Stimulated activated CD4-positive, alpha-beta T cell treated with anti-CD3 and anti-CD28 coated beads, Interleukin-12 subunit alpha, Interleukin-12 subunit beta, amount 100 ng/mL, for 4 hours (primary cell): ENCODE results near the gene NFIB.

Source experiments
- DNase-seq: peaks from one replicate; pipeline ENCODE4 v3.0.0-alpha.2; 2020

The NFIB gene

DNA sequence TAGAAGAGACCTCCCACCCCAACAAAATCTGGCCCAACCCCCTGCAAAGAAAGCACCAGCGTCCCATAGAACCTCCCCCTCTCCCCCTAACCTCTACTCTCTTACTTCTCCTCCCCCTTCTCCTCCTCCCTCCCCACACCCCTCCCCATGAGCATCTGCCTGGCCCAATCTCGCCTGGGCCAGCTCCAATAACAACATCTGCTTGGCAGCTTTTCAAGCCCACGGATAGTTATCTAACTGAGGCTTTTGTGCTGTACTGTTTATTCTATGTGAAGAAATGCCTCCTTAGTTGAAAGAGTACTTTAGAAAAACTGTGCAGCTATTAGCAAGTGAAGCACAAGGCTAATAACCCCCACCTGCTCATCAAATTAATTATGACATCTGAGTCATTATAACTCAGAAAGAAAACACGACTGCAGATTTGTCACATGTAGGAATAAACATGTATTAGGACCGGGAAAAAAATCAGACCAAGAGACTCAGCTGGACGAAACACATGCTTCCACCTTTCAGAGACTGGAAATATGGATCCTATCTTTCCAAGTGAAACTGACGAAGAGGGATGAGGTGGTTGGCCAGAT is 42.8 kb downstream of the NFIB start:
- DNase-seq, result no peak

GRCh38 chr9:14270358-14271092 is 43.4 kb downstream of the NFIB start:
- DNase-seq, result no peak

DNA sequence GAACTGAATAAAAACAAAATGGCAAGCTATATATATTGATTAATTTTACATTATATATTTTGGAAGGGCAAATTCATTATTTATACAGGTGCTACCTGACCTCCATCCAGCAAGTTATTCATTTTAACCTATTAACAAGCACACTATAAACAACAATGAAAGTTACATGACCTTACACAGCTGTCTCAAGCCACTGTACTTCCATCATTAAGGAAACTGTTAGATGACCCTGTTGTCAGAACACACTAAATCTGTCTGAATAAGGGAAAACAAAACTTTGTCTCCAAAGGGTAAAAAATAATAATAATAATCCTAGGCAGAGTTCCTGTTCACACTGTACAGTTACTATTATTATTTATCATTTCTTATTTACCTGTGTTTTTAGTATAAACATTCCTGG is 44.0 kb downstream of the NFIB start:
- DNase-seq, result no peak

GRCh38 chr9:14263707-14264483 is 50.0 kb downstream of the NFIB start:
- no peak for DNase-seq

- no peak for DNase-seq
These were observed 51.1 kb downstream of the NFIB start for GRCh38 chr9:14262827-14263226.

DNA sequence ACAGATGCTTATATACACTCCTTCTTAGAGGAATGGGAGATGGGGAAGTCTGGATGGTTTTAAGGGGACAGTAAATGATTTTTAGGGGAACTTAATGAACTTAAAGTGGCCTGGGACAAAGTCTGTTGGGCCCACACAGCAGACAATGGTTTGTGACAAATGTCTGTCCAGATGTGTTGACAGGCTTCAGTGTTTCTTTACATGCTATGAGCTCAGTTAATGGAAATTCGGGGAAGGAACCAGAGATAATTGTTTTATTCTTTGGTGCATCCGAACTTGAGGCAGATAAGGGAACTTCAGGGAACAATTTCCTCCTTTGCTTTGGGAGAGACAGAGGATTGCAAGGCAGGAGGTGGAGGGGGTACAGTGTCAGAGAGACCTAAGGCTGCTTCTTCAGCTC is 52.3 kb downstream of the NFIB start:
- no peak for DNase-seq

- no peak for DNase-seq
These were observed 53.8 kb downstream of the NFIB start for GRCh38 chr9:14260101-14260500.

DNA sequence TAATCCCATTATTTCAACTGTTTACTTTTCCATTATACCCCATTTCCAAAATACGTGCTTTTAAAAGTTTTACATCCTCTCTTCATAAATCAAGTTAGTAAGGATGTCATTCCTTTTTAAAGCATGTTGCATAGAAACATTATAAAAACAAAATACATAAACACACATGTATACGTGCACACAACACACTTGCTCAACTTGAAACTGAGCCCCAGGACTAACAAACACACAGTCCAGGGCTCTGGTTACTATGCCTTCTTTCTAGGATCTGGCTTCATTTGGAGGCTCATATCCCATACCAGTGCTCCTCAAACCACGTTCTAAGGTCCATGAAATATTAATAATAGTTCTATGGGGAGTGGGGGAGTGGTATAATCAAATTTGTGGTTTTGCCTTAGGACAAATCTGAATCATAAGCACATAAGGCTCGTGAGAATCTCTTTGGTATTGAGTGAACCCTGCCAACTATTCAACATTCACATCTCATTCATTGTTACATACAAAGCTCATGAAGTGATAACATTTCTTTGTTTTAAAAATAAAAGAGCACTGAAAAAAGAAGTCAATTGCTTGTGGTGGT is 55.2 kb downstream of the NFIB start:
- DNase-seq, result no peak

DNA sequence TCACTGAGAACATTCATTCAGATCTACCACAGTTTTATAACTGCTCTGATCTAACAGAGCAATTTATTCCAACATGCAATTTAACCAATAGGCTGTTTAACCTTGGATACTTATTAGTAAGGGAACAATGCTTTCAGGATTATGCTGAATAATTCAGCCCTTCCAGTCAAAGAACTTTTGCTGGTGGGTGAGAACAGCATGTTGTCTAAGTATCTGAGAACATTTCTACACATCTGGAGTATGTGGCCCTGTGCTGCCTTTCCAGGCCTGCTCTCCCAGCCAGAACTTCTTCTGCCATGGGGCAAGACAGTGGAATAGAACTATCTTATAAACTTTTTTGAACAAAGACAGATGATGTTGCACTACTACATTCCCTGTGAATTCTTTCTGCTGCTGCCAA is 55.8 kb downstream of the NFIB start:
- no peak for DNase-seq

GRCh38 chr9:14256588-14256987 is 57.4 kb downstream of the NFIB start:
- no peak for DNase-seq

DNA sequence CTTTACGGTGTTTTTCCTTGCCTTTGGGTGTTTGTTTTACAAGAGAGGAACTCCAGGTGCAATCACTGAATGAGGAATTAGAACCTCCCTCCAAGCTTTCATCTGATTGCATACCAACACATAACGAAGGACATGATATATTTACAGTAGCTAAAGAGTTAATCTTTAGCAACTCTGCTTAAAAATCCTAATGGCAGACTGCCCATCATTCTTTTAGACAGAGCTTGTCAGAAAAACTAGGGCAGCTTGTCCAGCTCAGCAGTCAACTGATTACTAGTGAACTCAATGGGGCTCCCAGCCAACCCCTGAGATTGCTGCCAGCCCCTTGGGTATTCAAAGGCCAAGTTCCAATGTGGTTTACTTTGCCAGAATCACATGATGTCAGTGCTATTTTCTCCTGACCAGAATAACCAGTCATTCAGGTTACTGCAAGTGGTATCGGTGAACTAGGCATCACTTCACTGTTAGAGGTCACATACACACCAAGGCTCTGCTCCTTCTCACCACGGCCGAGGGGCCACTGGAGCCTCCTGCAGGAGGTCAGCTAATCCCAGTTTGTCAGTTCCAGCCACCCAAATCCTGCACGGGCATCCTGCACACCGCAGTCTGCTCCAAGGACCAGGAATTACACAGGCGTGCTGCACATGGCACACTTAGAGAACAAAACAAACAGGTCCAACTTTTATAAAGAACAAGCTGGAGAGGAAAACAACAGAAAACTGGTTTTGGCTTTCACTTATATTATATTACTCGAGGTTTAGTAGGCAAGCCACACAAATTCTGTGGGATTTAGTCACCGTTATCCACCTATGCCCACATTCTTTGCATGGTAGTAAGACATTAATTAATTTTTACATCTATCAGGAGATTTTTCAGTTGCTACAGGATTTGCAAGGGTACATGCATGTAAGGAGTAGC is 62.5 kb downstream of the NFIB start:
- no peak for DNase-seq

DNA sequence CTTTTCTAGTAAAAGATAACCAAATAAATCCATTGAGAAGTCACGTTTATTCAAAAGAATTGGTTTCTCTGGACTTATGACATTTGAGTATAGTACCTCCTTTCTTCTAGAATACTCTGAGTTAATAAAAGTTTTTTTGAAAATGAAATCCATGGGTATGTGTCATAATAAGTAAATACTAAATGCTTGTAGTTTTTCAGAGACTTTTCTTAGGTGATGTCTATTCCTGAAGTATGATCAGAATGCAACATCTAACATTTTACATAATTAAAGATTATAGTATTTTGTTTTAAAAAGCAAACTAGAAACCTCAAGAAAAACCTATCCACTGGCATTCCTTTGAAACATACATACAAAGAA is 63.2 kb downstream of the NFIB start:
- DNase-seq, result no peak

DNA sequence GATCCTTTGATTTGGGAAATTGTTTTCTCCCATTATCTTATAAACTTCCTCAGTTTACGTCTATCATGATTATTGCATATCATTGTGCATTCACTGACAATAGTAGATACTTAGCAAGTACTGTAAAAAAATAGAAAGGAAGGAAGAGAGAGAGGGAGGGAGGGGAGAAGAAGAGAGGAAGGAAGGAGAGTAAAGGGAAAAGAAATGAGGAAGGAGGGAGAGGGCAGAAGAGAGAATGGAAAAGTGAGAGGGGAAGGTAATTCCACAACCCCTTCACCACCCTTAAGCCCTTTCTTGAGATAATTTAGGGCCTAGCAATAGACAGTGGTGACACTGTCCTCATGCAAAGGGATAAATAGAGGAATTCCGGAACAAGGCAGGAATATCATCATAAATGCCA is 64.4 kb downstream of the NFIB start:
- DNase-seq, result no peak

DNA sequence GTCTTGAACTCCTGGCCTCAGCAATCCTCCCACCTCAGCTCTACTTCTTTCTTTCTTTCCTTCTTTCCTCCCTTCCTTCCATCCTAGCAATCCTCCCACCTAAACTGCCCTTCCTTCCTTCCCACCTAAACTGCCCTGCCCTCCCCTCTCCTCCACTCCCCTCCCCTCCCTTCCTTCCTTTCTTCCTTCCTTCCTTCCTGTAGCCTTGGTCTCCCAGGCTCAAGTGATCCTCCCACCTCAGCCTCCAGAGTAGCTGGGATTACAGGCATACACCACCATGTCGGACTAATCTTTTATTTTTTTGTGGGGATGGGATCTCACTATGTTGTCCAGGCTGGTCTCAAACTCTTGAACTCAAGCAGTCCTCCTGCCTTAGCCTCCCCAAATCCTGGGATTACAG is 65.8 kb downstream of the NFIB start:
- no peak for DNase-seq

- no peak for DNase-seq
These were observed 66.4 kb downstream of the NFIB start for GRCh38 chr9:14247577-14247976.

DNA sequence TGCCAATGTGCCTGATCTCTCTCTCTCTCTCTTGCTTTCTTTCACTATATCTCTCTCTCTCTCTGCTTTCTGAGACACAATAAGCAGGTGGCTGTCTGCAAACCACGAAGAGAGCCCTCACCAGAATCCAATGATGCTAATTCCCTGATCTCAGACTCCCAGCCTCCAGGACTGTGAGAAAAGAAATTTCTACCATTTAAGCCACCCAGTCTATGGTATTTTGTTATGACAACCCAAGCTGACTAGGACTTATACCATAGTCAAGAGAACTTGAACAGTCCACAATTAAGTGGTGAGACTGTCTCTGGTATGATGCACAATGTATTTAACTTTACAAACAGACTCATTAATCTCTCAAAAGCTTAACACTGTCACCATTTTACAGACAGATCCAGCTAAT is 67.0 kb downstream of the NFIB start:
- DNase-seq, result no peak

DNA sequence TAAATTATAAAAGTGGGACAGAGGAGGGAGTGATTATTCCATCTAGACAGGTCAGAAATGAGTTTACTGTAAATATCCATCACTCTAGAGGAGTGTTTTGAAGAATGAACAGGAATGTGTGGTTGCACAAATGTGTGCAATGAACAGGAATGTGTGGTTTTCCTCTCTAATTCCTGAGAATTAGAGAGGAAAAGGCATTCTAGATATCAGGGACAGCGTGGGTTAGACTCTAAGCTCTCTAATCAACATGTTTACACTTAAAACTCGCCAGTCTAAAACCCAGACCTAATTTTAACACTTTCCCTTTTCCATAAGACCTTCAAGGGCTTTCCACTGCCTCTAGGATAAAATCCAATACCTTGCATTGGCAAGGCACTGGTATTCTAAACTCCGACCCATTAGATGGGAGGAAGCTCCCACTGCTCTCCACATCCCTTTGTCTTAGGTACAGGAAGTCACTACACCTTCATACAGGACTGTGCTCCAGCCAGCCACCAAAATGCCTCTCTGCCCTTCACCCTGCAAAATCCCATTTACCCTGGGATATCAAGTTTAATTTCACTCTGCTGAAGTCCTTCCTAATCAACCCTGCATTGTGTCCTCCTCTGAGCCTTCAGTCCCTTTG is 67.9 kb downstream of the NFIB start:
- DNase-seq, result no peak

DNA sequence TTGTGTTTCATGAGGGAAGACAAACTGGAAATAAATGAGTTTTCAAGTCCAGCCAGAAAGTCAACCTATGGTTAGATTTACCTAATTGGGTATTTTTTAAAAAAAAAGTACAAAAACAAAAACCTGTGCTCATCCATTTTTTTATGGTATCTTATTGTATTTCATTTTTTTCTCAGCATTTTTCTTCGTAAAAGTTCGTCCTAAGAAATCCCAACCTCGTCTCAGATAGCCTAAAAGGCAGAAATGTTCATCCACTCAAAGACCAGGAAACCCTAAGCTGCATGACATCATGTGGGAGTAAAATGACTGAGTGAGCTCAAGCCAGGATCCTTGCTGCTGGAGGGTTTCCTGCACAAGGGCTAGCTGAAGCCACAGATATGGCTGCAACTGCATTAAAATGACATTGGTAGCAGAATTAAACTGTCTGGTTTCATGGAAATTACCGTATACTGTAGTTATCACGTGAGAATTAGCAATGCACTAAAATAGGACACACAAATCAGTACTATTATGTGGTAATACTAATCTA is 70.4 kb downstream of the NFIB start:
- DNase-seq, result no peak

- no peak for DNase-seq
These were observed 71.7 kb downstream of the NFIB start for GRCh38 chr9:14242150-14242805.

- no peak for DNase-seq
These were observed 73.4 kb downstream of the NFIB start for GRCh38 chr9:14240537-14240936.

DNA sequence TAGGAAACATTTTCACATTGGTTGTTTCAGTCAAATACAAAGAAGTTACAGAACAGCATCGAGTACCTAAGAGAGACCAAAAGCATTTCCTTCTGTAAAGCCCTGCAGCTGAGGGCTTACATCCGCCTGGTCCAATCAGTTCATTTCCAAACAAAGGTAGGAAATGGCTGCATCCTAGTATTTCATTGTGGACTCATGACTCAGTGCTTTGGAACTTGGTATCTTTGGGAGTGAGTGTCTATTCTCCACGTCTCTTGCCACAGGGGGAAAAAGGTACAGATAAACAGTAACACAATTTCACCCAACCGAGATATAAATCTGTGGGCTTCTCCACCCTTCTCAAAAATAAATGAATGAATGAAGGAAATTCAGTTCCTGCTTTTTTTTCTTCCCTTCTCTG is 75.4 kb downstream of the NFIB start:
- no peak for DNase-seq

- no peak for DNase-seq
These were observed 75.9 kb downstream of the NFIB start for GRCh38 chr9:14238079-14238478.
